GM18502 (cell line): ENCODE data around the gene STARD13.
"Not testable (repeated sequence)": the region's sequence is repeated elsewhere in the genome, so short reads cannot be mapped to it uniquely, and the experiment has no call there.

Experiments
- ATAC-seq: cut with Tn5 transposase; IDR thresholded peaks from one replicate; pipeline ENCODE4 v1.9.1; 2021; ENCODE audit warnings: mild to moderate bottlenecking; ENCODE audit not compliant: unreplicated experiment, poor library complexity

STARD13 gene

DNA sequence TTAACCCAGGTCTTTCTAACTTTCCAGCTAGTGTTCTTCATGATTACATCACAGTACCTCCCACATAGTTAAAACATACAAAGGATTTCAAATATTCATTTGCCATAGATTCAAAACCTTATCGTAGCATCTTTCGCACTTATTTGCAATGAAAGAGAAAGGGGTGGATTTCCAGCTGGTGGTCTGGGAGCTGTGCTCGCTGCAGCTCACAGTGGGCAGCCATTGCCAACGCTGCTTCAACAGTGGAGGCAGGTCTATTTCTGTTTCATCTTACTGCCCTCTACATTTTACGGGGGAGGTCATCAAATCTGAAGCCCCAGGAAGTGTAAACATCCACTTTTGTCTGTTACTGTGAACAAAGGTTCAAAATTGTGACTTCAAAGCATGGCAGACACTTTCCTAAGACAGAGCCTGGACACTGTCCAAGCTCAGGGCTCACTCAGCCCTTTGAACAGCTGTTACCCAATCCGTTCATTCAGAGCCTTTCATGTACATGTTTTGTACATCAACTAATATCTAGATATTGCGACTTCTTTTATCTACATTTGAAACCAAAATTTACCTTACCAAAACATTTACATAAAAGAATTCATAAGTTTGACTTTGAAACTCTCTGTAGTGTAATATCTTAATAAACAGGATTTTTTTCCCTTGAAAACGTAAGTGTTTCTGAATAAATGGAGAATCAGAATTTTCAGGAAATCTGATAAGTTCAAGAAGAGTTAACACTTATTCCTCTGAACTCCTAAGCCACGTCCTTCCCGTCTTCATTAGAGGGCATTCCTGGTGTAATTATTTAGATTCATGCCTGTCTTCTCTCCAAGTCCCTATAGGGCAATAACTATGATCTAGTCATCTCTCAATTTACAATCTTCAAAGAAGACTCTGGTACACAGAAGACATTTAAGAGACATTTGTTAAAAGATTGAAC, 25.1 kb downstream of the STARD13 start:
- no peak for ATAC-seq

DNA sequence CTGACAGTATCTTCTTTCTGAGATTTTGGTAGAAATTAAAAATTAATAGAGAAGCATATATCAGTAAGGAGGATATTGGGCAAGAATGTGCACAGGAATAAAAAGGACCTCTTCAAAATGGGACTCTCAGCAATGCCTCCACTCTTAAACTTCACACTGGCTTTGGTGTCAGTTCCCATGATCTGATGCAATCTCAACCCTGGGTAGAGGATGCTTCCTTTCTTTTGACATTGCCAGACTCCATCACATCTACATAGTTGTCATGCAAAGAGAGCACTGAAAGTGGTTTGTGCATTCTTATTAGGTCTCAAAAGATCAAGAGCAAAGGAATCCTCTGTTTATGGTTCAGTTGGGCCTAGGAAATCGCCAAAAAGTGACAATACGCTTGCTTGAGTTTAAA, 26.3 kb downstream of the STARD13 start:
- ATAC-seq = no peak

DNA sequence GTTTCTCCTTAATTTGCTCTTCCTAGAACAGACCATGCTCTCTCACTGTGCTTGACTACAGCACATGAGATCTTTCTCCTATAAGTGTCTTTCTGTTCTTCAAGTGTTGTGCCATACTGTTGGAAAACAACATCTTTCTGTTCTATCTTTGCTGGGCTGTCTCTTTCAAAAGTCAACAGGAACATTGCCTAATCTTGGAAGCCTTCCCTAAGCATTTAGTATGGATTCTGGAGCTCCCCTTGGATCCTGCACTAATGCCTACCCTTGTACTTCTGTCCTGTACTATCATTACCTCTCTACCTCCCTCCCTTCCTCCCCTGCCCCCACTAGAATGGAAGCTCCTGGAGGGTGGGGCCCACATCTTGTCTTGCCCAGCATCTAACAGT, 26.8 kb downstream of the STARD13 start:
- no peak for ATAC-seq

- no peak for ATAC-seq
Observed at GRCh38 chr13:33257841-33258807, 27.4 kb downstream of the STARD13 start.

GRCh38 chr13:33256148-33256840, 29.3 kb downstream of the STARD13 start:
- ATAC-seq = no peak

DNA sequence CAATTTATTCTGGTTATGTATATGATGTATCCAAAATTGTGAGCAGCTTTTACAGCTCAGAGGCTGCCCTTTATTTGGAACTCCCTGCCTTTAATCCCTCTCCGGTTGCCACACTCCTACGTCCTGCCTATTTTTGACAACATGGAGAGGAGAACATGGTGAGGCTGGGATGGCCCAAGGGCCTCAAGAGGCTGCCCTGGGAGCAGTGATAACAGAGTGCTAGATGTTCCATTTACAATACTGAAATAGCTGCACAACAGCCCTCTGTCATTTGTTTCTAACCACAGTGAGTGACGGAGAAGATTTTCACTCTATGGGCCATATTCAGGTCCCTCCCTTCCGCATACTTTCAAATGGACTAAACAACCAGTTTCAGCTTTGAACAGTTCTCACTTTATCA, 33.4 kb downstream of the STARD13 start:
- ATAC-seq = no peak

GRCh38 chr13:33251131-33251661, 34.4 kb downstream of the STARD13 start:
- ATAC-seq = peak; percentile 82

DNA sequence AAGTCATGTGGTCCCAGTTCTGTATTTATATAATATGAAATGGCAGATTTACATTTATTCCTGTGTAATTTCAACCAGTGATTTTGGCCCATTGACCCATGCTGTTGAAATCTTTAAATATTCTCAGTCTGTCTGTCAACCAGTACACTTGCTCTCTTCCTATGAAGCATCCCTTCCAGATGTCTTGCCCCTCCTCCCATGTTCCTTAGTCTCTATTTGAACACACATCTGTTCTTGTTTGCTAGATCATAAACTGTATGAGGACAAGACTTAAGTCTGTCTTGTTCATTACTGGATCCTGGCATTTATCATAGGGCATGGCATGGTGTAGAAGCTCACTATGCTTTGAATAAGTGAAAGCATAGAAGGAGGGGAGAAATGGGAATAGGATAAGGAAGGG, 34.9 kb downstream of the STARD13 start:
- no peak for ATAC-seq

DNA sequence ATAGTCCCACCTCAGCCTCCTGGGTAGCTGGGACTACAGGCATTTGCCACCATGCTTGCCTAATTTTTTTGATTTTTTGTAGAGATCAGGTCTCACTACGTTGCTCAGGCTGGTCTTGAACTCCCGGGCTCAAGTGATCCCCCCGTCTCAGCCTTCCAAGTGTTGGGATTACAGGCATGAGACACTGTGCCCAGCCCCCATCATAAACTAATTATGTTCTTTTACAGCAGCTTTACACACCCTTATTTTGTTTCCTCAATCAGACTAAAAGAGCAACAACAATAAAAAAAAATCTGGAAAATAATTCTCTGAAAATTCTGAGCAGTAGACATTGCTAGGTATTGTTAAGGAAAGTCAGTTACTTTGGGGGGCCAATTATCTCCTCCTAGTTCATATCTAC, 35.7 kb downstream of the STARD13 start:
- ATAC-seq = no peak

DNA sequence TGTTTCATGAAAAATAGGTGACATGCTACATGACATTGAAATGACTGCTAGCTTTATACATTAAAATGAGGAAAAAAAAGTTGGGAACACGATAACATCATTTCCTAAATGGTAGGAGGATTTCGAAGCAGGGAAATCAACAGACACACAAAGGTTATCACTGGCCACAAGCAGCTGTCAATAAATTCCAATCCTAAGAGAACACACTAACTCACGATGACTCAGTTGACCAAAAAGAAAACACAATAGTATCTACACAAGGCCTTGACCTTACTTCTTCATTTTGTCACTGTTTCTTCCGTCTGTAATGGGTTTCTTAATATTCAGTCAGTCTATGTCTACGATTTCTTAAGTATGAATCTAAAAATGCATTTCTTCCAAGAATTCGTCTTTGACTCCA, 36.5 kb downstream of the STARD13 start:
- ATAC-seq = no peak

GRCh38 chr13:33245505-33246158, 39.9 kb downstream of the STARD13 start:
- no peak for ATAC-seq

DNA sequence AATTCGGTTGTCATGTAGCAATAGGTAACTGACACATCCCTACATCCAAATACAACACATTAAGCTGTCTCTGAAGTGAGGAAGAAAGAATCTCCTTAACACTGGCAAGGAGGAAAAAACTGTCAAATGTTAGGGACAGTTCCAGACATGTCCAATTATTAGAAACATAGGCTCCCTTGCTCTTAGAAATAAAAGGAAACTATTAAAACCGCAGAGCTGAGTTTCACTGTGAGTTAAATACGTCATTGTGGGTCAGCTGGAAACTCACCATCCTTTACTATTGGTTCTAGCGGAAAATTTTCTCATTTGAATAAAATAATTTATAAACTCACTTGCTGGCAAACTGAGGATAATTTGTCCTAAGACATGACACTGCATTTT, 40.7 kb downstream of the STARD13 start:
- no peak for ATAC-seq

DNA sequence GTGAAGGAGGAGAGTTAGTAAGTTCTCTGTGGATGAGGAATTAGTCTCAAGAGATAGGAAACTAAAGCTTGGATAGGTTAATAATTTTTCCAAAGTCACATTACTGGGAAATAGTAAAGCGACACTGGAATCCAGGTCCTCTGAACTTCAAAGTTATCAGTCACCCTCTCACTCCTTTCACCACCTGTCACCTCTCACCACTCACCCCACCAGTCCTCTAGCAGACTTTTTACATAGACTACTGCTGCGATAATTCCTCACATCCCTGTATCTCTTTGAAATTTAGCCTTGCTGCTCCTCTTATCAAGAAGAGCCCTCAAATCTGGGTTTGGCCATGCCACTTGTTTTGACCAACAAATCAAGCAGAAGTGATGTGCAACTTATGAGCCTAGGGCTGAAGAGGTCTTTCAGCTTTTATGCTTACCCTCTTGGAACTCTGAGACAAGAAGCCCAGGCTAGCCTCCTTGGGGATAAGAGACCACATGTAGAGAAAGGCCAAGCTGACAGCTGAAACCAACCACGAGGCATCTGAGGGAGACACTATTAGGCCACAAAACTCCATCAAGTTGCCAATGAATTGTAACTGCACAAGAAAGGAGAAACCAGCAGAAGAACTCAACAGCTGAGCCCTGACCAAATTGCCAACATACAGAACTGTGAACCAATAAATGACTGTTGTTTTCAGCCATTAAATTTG, 41.2 kb downstream of the STARD13 start:
- no peak for ATAC-seq

- no peak for ATAC-seq
Observed at GRCh38 chr13:33242984-33243617, 42.5 kb downstream of the STARD13 start.

- not testable (repeated sequence) for ATAC-seq
Observed at GRCh38 chr13:33242372-33242771, 43.2 kb downstream of the STARD13 start.

DNA sequence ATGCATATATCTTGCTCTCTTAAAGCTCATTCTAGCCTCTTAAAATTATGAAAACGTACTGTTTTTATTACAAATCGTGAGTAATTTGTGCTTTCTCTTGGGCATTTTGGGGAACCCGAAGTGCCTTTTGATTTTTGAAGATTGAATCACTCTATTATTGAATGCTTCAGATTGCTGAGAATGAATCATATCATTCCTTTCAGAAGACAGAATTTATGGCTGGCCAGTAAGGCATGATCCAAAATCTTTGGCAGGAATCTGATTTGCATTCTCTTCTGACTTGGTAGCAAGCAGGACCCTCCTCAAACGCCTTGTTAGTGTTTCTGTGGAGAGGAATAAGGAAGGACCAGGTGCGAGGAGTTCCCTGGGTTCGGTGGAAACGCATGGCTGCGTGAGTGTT, 49.5 kb downstream of the STARD13 start:
- no peak for ATAC-seq

DNA sequence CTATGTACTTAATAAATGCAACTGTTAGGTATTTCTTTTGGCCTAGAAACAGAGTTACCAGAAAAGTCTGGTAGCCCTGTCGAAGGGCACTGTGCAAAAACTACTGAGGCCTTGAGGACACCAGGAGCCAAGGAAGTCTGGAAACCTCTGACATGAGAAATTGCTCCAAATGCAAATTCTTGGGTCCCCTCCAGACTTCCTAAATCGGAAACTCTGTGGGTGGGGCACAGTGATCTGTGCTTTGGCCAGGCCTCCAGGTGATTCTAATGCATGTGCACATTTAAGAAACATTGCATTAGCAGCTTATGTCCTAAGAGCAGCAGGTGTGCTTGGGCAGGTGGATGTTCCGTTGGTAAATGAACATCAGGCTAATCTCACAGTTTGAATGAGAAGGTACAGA, 50.0 kb downstream of the STARD13 start:
- no peak for ATAC-seq

- no peak for ATAC-seq
Observed at GRCh38 chr13:33235078-33235477, 50.5 kb downstream of the STARD13 start.

- no peak for ATAC-seq
Observed at GRCh38 chr13:33233547-33233946, 52.0 kb downstream of the STARD13 start.
